ENCODE measurements around the gene SSR2.

GRCh38 chr1:156065871-156066270, 45.1 kb upstream of the SSR2 start:
- TF ChIP-seq, protein P1, sequence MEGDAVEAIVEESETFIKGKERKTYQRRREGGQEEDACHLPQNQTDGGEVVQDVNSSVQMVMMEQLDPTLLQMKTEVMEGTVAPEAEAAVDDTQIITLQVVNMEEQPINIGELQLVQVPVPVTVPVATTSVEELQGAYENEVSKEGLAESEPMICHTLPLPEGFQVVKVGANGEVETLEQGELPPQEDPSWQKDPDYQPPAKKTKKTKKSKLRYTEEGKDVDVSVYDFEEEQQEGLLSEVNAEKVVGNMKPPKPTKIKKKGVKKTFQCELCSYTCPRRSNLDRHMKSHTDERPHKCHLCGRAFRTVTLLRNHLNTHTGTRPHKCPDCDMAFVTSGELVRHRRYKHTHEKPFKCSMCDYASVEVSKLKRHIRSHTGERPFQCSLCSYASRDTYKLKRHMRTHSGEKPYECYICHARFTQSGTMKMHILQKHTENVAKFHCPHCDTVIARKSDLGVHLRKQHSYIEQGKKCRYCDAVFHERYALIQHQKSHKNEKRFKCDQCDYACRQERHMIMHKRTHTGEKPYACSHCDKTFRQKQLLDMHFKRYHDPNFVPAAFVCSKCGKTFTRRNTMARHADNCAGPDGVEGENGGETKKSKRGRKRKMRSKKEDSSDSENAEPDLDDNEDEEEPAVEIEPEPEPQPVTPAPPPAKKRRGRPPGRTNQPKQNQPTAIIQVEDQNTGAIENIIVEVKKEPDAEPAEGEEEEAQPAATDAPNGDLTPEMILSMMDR (conservative IDR thresholded peaks at IDR 0.05; ENCODE audit: low read length) = no peak
- TF ChIP-seq EZH2phosphoT487 (IDR thresholded peaks at IDR 0.05; ENCODE audit: borderline replicate concordance, low read depth, low read length) = no peak

All from OCI-LY7 (cell line).